Ramos (cell line): ENCODE data around the gene ZIC1.

Source experiments
- in situ Hi-C: fragments of 300-500 bp; cut with MboI; formaldehyde crosslinking; loops from one replicate; pipeline ENCODE4 v1.14.3; 2022; ENCODE audit warnings: low sequenced_read_pairs; ENCODE audit not compliant: unreplicated experiment

The ZIC1 gene

DNA sequence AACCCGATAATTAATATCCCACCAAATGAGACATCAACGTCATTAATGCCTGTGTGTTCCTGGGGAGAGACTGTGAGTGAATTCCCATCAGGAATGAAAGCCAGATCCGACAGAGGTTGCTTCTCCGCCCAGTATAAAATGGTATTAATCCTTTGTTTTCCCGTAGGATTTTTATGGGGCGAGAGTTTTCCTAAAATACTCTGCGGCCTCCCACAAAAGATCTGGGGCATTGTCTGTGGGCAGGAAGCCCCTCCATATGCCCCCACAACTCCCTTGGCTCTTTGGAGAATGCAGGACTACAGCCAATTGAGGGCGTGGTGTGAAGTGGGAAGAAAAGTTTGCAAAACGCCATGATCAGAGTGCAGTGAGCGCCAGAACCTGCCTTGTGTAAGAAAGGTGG is 29.5 kb upstream of the ZIC1 start:
- in situ Hi-C loops, result no loop called here

DNA sequence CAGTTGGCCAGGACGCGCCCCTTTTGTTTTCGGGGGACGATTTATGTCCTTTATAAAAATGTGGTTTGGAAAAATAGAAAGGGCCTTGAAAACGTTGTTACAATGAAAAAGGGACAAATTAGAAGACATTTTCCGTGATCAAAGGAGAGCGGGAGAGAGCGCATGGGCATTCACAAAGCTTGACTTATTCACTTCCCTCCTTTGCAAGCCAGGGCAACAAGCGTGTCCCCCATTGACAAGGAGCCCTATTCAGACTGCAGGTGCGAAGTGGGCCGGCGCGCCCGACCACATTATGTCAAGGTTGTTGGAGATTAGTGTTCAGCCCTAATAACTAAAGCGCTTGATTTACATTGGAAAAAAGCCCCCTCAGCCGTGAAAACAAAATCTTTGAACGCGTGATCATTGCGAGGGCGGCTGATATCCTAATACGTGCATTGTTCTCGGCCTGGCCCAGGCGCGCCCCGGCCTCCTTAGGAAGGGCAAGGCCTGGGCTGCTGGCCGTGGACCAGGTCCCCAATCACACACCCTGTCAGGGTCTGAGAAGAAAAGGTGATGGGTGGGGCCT is 28.7 kb upstream of the ZIC1 start:
- in situ Hi-C loops, result no loop called here

DNA sequence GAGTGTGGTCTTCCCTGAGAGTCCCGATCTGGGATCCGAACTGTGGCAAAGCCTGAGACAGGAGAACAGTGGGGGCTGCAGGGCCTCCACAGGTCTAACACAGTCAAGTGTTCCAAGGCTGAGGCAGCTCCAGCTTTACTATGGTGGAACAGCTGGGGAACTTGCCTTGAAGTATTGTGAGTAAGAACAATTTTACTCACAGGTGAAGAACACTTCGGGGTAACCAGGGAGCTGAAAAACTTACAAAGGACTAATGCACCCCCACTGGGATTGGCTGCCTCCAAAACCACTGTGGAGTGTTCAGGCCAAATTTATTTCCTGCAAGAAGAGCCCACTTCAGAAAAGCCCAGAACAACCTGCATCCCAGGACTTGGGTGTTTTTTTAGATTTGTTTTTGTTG is 28.2 kb upstream of the ZIC1 start:
- in situ Hi-C loops, result no loop called here

DNA sequence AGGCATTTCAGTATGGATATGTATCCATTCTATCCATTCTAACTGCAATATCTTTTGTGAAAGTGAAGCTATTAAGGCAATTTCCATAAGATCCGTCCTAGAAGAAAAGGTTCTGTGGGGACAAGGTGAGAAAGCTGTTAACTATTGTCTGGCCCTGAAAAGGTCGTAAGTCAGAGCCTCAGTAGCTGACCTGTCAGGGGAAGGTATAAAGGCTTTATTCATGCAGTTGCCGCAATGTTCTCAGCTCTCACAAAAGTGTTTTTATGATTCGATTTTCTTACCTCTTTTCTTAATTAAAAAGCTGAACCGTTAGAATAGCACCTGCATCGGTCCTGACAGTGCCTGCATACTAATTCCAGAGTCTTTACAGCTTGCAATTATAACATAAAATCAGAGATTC is 27.6 kb upstream of the ZIC1 start:
- in situ Hi-C loops, result no loop called here

DNA sequence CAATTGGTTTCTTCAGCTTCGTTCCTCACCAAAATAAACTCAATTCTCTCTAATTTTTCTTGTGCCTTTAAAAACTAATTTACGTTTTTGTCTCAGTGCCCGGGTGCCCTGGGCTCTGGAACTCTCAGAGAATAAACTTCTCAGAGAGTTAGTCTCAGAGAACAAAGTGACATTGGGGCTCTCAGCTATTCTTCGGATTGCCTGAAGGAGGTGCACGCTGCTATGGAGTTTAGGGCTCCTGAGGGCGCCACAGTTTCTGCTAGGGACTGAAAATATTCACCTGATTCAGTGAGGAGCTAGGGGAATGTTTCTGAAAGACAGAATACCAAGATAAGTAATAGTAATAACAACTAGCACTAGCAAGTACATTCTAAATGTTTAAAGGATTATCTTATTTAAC is 25.5 kb upstream of the ZIC1 start:
- in situ Hi-C loops, result no loop called here

DNA sequence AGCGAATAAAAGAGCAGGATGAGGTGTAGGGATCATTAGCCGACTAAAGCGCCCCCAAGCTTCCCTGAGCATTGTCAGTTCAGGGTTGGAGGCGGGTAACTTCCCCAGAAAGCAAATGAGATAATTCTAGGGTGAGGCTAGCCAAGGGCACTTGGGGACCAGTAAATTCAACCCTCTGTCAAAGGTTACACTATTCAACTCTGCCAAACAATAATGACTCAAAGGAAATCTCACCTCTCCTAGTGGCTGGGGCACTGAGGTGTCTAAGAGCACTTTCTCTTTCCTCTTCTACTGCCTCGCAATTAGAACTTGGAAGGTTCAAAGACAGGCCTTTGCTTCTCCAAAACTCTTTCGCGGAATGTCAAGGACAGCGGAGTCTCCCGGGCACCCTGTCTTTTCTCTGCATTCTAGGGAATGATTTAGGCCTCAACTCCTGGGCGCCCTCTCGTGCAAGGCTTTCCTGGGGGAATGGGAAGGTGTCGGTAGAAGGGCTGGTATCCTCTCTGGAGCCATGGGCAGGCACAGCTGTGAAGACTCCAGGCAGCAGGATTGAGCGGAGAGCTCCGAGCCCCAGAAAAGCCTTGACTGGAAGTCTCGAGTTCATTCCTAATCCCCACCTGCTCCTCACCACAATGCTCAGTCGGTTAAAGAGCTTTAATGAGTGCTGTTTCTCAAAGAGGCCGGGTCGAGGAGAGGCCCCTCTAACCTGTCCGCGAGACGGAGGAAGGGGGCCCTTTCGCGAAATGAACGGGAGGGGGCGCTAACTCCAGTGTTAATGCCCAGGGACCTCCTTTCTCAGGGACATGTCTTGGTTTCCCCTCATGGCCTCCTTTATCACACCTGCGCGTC is 24.7 kb upstream of the ZIC1 start:
- in situ Hi-C loops, result no loop called here

DNA sequence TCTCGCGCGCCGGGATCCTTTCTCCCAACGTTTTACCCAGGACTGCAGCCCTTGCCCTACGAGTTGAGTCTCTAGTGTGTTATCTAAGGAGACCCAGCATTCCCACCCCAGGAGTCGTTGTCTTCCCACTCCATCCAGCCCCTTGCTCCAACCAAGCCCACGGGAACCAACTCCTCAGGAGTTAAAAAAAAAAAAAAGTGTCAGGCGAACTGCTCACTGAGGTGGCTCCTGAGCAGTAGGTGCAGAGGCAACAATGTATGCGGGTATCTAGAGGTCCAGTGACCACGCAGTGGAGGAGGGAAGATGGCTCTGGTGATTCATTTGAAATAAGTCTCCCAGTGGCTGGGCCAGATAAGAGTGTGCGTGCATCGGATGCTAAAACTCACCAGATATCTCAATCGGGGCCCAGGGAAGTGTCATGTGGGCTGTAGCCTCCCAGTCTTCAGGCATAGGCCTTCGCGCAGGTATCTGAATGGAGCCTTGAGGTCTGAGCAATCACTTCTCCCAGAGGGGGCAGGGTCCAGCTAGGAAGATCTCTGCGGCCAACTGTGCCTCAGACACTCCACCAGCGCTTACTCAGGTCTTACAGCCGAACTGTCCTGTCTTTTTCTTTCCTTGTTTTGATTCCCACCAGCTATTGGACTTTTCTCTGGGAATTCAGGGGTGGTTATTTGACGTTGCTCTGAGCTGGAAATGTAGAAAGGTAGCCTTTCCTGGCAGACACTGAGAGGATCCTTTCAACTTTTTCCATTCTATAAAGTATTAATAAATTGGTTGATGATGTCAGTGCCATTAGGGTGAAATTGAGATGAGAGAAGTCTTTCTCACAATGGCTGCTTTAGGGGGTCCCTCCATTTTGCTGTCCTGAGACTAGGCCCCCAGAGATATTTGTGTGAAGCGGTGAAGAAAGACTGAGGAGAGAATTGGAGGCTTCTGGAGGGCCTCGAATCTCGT is 23.8 kb upstream of the ZIC1 start:
- in situ Hi-C loops, result no loop called here

DNA sequence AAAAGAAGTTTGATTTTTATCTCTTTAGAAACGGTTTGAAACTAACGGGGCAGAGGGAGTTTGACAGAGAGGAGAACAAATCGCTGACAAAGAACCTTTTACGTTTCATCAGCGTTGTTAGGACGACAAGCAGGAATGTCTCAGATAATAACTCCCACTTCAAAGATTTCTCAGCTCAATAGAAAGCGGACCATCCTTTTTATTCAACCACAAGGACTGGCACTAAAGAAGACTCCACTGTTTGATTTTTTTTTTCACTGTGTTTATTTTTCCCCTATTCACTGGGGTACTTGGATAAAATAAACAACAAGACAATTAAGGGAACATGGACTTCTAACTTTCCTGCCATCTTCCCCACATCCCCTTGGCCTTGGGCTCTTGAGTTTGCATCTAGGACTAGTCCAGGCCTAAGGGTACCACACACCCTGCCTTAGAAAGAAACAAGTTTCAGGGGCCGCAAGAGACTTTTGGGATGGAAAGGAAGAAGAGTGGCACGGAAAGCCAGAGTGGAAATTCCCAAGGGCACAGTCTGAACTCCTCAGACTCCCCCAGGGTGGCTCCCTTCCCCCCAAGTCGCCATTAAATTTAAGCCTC is 21.8 kb upstream of the ZIC1 start:
- in situ Hi-C loops, result no loop called here

DNA sequence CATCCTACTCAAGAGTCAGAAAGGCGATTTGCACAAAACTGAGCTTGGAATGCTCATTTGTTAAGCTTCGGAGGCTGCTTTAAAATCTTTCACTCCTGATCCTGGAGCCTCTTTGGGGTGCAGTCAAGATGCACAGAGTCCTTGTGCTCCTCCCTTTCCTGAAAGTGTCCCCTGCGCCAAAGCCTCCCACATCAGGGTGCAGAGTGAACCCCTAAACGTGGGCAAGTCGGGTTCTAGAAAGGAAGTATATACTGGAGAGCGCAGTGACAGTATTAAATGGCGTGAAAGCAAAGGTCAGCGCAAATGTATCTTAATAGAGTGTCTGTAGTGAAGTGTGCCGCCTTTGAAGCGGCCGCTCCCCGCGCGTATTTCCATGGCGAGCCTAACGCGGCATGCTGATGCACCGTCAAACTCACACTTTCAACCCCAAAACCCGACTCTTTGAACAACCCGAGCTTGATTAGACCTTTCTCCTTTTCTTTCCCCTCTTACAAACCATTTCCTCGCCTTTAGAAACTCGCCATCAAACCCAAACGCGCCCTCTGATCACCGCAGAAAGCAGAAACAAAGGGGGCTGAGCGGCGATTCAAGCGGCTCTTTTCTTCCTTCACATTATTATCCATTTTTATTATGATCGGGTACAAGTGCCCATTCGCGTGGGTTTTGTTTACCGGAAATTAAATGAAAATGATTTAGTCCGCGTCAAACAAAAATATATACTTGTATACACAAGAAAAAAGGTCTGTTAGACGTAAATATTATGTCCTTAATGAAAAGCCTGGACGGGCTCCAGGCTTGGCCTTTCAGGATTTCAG is 21.1 kb upstream of the ZIC1 start:
- in situ Hi-C loops, result no loop called here

DNA sequence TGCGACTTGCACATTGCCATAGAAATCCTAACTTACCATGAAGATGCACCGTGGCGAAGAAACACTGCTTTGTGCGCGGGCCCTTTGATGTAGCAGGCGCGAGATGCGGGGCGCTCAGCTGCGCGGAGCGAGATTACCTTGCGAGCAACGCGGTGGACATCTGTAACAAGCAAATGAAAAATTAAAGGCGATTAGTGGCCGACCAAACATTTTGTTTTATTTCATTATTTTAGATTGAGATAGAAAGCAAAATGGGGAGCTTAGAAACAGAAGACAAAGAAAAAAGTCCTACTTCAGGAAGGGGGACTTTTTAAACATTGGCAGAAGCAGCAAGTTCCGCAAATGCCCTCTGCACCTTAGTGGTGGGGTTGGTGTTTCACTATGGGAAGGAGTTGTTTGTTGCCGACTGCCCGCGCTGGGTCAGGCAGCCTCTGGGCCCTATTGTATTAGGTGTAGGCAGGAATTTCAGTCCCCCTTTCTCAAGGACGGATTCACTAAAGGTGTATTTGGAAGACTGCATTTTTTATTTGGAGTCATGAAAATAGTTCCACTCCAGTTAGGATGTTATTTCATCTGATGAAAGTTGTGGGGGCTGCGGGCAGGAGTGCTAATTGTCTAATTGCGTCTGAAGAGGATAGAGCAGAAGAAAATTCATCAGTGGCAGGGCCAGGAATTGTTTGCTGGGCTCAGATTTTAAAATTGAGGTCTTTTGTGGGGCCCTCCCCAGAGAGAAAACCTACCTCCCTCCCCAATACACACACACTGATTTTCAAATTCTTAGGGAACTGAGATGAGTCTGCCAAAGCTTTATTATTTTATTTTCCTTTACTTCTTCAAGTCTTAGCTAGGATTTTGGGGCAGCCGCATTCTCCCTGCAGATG is 20.2 kb upstream of the ZIC1 start:
- in situ Hi-C loops, result no loop called here

DNA sequence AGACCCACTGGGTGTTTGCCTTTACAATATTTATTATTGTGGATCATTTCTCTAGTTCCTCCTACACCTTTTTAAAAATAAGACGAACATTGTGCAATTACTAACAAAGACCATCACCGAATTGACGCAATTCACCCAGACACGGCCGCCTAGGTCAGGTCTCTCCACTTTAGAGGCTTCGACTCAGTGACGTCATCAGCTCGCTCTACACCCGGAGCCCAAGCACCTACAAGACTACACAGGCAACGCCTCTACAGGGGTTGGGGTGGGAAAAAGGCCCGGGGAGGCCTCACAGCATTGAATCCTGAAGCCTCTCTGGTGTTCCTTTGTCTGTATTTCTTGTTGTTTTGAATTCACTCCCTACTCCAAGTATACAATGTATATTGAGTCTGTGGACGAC is 19.4 kb upstream of the ZIC1 start:
- in situ Hi-C loops, result no loop called here

DNA sequence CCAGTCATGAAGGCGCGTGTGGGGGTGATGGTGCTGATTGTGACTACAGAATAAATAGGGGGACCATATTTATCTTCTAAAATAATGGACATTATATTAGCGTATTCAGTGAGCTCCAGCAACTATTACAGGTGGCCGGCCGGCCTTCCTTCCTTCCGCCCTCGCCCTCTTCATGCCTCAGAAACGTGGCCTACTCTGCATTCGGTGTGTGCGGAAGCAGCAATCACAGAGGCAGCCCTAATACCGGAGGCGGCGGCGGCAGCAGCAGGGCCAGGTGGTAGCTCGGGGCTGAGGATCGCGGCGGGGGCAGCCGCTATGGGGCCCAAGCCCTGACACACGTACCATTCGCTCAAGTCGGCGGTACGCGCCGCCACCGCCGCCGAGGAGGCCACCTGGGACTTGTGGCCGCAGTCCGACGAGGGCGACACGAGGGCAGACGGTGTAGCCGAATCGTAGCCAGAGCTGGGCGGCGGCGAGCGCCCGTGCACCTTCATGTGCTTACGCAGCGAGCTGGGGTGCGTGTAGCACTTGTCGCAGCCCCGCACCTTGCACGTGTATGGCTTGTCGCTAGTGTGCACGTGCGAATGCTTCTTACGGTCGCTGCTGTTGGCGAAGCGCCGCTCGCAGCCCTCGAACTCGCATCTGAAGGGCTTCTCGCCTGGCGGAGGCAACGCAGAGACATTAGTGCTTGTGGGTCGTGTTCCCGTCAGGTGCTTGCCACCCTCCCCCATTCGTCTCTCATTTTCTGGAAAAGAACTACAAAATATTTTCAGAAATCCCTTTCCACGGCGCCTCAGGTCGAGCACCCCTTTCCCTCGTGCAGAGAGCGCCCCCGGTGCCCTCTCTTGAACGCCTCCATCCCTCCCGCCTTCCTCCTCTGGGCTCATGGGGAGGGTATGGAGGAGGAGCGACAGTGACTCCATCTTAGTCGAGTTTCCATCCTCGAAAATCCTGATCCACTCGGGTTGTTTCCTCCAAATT is 18.3 kb upstream of the ZIC1 start:
- in situ Hi-C loops, result no loop called here

DNA sequence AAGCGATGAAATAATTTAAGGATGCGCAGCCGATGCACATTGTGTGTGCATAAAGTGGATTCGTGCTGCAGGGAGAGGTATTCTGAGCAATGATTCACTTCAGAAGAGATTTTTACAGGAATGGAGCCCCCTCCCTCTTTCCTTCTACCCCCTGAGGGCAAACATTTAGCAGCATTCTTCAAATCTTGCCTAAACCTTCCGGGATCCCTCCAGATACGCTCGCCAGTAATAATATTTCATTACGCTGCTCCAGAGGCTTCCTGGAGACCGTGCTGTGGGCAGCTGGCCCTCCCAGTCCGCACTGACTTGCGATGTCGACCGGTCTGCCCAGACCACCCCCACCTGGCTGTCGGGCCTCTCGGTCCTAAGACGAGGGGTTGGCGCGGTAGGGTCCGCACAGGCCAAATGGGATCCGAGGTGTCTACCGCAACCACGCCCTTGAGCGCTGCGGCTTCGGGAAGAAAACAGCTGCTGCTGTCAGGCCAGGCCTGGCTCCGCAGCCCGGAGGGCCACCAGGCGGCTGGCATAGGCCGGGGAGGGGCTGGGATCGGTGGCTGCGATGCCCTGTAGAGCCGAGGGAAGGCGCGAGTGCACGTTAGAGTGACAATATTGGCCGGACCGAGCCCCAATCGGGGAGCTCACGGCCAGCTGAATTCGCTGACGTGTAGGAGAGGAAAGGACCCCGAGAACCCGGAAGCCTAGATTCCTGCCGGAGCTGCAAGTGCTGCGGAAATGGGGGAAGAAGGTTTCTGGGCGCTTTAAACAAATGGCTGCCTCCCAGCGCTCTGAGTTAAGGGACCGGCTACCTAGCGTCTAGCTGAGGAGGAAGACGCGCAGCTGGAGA is 17.2 kb upstream of the ZIC1 start:
- in situ Hi-C loops, result no loop called here

DNA sequence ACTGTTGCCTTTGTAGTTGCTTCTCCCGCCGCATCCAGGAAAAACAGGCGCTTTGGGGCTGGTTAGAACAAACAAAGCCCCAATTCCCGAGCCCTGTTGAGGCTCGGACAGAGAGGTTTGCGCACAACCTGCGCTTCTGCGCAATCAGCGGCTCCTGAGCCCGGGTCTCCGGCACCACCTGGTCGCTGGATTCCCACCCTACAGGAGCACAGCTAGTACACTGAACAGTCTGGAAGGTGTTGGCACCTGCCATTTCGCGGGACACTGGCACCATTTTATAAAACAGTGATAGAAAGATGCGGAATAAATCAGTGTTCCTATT is 16.6 kb upstream of the ZIC1 start:
- in situ Hi-C loops, result no loop called here

DNA sequence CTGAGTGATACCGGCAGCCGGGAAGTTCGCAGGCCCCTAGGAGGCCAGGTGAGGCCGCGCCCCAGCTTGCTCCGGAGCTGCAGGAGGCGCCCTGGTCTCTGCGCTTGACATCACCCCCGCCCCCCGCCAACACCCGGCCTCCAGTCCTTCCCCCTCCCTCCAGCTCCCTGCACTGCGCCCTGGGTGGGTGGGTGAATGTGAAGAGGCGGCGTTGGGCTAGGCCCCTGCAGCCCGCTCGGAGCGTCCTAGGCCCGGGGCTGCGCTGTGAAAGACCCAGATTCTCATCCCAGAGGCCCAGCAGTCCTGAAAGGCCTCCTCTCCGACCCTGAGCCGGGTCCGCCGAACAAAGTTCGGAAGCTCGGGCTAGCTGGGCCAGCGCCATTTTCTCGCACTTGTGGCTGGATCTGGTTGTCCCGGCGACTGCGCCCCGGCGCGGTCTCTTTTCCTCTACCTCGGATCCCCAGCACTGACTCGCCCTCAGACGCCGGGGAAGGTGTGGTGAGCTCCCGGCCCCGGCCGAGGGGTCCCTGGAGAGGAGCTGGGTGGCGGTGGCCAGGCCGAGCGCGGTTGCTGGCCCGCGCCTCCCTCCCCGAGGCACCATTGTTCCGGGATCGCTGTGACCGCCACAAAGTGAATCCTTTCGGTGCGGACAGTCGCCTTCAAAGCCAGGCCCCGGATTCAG is 15.8 kb upstream of the ZIC1 start:
- in situ Hi-C loops, result no loop called here
